ENCODE results near the gene LNX1.

Gene LNX1

DNA sequence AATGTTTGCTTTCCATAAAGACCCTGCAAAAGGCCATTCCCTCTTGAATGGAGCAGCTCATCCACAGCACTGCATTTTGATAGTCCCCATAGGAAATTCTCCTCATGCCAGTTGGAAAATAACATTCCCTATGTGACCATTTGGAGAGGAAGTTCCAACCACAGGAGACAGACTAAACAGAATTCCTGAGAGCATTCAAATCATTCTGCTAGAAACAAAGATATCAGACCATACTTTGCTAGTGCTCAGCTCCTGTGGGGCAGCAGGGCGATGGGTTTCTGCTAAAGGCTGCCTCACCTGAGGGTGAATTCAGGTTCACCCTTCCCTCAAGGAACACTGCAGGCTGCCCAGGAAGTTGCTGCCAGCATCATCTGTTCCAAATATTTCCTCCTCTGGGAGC, 58.8 kb downstream of the LNX1 start:
- no peak for DNase-seq

DNA sequence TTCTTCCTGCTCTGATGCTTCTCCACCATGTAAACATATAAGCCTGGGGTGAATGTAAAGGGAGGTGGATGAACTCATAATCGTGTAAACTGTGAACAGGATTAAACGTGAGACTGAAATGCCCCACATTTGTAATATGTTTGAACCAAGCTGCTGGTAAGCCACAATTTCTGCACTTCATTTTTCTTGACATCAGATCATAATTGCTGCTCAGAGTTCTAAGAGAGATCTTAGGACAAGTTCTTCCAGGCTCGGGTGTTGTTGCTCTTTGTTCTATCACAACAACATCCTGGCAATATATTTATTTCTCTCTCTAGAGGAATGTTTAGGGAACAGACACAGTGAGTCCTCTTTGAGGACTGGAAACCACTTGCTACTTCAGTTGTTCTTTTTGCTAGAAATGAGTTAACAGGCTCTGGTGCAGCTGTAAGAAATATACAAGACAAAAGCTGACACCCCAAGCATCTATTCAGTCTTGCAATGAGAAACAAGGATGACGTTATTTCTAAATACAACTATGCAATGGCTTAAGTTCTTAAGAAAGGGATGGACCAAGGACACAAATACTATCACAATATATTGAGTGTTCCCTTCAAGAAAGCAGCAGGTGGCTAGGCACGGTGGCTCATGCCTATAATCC, 59.6 kb downstream of the LNX1 start:
- DNase-seq, result no peak

GRCh38 chr4:53529025-53529424, 62.3 kb downstream of the LNX1 start:
- DNase-seq, result no peak

DNA sequence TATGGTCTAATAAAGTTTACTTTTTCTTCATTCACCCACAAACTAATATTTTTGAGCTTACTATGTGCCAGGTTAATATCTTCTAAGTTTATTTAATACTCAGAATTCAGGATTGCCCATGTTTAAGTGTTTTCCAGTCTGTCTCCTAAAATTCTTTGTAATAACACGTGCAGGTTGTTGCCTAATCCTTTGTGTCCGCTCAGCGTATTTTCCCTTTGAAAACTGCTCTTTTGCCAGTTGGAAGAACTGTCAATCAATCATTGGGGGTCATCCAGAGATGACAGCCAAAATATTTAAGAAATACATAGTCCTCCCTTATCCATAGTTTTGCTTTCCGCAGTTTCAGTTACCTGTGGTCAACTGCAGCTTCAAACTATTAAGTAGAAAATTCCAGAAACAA, 63.4 kb downstream of the LNX1 start:
- no peak for DNase-seq

GRCh38 chr4:53527326-53527725, 64.0 kb downstream of the LNX1 start:
- DNase-seq, result no peak

GRCh38 chr4:53522334-53522733, 69.0 kb downstream of the LNX1 start:
- no peak for DNase-seq

- no peak for DNase-seq
Observed at GRCh38 chr4:53520116-53520515, 71.2 kb downstream of the LNX1 start.

DNA sequence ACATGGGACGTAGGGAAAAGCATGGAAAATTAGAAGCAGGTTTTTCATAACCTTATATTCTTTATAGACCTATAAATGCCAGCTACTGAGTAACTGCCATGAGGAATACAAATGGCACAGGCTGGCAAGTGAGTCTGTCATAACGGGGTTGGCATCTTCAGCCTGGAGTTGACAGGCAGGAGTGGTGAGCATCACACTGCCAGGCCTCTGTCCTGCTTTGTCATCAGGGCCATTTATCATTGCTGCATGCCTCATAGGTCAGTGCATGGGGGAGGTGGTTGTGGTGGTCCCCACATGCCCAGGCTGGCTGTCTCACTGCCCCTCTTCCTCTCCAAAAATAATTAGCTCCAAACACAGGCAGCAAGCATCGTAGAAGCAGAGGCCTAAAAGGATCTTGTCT, 72.5 kb downstream of the LNX1 start:
- no peak for DNase-seq

DNA sequence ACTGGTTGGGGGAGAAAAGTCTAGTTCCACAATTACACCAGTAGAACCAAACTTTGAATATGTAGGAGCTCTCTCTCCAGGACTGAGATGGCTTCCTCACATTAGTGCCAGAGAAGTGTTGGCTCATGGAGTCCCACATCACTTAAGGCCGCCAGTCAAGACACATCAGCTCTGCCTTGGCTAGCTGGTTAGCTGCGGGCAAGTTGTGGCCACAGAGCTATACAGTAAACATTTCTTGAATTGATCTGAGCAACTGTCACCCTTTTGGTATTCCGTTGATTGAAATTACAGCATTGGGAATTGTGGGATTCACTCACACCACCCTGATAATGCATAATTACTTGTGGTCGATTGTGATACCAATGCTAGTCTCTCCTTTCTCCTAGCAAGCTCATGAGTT, 76.2 kb downstream of the LNX1 start:
- DNase-seq, result no peak

DNA sequence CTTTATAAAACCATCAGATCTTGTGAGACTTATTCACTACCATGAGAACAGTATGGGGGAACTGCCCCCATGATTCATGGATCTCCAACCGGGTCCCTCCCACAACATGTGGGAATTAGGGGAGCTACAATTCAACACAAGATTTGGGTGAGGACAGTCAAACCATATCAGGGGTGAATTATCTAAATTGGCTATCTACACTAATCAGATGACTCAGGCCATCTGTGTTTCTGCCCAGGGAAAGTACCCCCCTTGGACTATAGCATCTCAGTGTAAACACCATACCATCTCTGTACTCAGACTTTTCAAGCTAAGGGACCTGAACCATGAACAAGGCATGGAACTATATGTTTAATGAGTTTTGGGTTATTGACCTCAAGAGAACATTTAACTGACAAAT, 76.8 kb downstream of the LNX1 start:
- no peak for DNase-seq

- DNase-seq, result no peak
Observed at GRCh38 chr4:53512608-53513007, 78.7 kb downstream of the LNX1 start.

GRCh38 chr4:53511014-53511413, 80.3 kb downstream of the LNX1 start:
- no peak for DNase-seq

- no peak for DNase-seq
Observed at GRCh38 chr4:53510321-53510720, 81.0 kb downstream of the LNX1 start.

DNA sequence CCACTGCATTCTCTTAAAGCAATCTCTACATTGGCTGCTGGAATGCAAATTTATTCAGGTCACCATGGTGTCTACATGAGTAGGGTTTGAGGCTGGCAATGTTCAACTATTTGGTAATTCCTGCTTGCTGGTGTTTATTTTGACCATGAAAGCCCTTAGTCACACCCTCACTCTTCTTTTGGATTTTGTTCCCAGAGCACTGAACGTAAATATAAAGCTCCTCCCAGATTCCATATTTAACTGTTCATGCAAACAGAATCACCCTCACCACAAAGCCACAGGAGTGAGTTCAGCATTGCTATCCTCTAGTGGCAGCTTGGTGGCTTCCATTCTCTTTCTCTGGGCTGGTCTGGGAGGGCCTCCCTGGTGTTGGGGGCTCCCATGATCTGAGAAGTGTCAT, 82.8 kb downstream of the LNX1 start:
- no peak for DNase-seq

GRCh38 chr4:53507671-53508286, 83.5 kb downstream of the LNX1 start:
- DNase-seq, result no peak

DNA sequence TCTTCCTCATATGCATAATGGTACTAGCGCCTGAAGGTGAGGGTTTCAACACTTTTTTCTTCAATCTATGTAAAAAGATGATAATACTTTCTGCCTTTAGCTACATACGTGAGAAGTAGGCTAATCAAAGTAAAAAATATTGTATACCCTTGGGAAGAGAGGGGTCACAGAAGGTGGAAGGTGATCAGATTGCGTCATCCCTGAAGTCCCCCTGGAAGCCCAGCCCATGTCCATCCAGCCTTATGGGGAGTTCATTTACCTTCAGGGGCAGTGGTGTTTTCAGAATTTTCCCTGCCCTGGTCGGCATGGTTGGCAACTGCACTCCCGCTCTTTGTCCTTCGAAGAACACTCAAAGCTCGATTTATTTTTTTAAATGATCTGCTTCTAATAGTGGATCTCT, 84.2 kb downstream of the LNX1 start:
- DNase-seq, result no peak

GRCh38 chr4:53505947-53506346, 85.3 kb downstream of the LNX1 start:
- DNase-seq, result no peak

GRCh38 chr4:53502094-53502493, 89.2 kb downstream of the LNX1 start:
- DNase-seq, result no peak

DNA sequence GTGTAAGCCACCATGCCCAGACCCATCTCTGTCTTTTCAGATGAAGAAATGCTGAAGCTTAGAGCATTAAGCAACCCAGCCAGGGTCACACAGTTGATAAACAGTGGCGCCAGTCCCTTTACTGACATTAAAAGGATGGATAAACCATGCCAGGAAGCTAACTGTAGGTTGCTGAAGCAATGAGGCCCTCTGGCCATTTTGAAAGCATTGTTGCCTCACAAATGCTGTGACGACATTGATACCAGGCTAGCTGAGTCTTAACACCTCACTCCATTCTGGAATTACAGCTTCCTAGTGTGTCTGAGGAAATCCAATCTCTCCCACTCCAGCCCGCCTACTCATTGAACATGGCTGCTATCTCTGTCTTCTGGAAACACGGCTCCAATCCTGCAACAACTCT, 89.7 kb downstream of the LNX1 start:
- no peak for DNase-seq

GRCh38 chr4:53500546-53500945, 90.7 kb downstream of the LNX1 start:
- DNase-seq, result no peak

DNA sequence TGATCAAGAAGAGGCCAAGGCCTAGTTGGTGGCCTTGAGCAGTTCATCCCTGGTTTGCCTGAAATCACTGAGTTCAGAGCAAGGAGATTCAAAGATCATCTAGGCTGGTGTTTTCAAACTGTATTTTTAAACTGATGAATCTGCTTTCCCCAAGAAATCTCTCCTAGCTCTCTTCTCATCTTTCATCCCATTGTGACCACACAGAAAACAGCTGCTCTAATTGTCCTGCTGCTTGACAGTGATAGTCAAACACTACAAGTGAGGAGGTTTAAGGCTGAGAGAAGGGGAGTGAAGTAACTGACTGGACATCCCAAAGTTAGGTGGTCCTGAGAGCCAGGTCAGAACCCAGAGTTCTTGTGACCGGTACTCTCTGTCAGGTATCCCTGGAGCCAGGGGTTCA, 91.5 kb downstream of the LNX1 start:
- no peak for DNase-seq

DNA sequence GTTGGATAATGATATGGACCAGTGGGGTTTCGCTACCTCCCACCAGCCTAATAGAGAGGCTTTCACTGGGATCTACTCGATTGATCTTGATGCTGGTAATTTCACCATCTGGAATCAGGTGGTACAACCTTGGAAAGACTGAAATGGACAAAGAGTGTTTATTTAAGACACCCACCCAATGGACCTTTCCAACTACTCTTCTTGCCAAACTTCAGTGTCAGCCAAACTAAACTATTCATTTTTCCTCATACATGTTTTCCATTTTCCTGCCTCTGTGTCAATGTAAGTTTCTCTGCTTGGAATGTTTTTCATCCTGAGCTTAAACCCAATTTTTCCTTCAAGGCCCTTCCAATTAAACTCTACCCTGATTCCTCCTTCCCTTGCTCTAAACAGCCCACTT, 92.6 kb downstream of the LNX1 start:
- DNase-seq, result no peak

- DNase-seq, result no peak
Observed at GRCh38 chr4:53497487-53498244, 93.6 kb downstream of the LNX1 start.

DNA sequence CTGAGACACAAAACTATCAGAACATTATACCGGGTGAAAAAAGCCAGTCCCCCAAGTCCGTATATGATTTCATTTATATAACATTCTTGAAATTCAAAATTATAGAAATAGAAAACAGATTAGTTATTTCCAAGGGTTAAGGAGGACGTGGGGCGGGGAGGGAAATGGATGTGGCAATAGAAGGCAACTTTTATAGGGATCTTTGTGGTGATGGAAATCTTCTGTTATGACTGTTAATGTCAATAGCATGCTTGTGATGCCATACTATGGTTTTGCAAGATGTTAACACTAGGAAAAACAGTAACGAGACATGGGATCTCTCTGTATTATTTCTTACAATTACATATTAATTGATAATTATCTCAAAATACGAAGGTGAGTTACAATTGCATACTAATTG, 96.4 kb downstream of the LNX1 start:
- DNase-seq, result no peak

Measured in activated CD4-positive, alpha-beta T cell treated with anti-CD3 and anti-CD28 coated beads for 4 hours (primary cell).